ENCODE measurements around the gene PAPPA.

The PAPPA gene

DNA sequence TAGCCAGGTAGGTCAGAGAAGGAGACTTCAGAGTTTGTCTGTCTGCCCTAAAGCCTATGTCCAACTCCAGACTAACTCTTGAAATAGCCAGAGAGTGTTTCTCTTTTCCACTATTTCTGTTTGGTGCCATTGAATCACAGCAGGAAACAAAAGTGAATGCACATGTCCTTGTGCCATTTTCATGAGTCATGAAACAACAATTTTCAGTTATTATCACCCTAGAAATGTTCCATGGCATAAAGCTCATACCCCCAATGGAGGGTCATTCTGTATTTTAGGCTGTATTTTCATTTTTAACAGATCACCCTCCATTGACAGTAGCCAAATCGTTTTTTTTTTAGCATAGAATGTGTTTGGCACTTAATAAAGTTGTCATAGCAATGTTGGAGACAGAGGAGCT lies 124.7 kb downstream of the PAPPA start:
- DNase-seq: no peak

DNA sequence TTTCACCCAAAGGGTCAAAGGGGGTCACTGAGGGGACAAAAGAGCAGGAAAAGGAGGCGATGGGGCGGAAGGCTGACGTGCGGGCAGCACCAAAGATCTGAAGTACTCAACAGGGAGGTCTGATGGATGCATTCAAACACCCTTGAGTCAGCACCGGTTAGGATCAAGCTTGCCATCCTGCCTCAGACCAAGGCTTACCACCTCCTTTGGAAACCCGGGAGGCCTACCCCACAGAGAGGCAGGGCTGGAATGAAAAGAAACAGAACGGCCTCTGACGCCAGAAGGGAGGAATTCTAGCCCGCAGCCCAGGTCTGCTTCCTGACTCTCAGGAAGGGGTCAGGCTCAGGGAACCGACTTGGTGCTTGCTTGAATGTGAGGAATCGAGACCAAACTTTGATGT lies 125.6 kb downstream of the PAPPA start:
- no peak for DNase-seq

DNA sequence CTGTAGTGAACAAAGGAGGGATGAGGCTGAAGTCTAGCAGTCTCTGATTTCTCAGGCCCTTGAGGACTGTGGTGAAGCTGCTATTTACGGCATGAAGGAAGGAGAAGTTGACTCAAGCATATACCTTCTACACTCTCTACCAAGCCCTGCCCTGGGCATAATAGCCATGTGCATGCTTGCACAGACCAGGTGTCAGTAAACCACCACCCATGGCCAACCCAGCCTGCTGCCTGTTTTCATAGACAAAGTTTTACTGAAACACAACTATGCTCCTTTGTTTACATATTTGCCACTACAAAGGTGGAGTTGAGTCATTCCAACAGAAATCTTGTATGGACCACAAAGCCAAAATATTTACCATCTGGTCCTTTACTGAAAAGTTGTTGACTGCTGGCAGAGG lies 126.9 kb downstream of the PAPPA start:
- no peak for DNase-seq

DNA sequence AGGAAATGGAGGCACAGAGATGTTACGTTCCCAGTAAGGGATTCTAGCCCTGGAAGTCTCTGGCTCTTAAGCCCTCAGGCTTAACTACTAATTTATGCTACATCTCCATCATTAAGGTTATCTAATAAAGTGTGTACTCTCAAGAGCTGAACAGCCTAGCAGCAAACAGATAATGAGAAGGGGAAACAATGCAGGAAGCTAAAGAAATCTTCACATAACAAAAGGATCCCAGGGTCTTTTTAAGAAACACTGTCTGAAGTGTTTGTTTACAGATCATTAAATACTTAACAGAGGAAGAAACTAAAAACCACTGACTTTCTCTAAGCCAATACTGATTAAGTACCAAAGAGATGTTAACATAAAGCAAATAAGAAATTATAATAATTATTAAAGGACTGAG lies 129.0 kb downstream of the PAPPA start:
- no peak for DNase-seq

DNA sequence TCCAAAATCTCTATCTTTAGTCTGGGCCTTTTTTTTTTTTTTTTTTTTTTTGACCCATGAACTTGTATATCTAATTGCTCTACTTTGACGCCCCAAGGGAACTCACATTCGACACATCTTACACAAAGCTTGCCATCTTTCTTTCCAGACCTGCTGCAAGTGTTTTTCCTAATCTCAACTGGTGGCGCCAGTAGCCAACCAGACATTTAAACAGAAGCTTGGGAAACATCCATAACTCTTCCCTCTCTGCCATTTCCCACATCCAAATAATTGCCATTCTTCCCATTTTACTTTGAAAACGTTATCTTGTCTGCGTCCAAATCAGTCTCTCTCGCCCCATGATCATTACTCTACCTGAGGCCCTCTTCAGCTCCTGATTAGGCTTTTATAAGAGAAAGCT lies 130.9 kb downstream of the PAPPA start:
- no peak for DNase-seq

DNA sequence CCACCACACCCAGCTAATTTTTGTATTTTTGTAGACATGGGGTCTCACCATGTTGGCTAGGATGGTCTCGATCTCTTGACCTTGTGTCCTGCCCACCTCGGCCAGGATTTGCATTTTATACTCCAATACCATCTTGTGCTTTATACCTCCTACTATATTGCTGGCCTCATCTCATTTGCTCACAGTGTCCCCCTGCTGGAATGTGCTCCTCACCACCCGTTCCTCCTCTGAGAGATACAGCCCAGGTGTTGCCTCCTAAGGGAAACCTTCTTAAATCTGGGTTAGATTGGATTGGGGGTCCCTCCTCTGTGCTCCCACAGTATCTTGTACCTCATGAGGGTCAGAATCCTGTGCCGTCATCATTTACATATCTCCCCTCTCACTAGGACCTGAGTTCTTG lies 131.7 kb downstream of the PAPPA start:
- no peak for DNase-seq

DNA sequence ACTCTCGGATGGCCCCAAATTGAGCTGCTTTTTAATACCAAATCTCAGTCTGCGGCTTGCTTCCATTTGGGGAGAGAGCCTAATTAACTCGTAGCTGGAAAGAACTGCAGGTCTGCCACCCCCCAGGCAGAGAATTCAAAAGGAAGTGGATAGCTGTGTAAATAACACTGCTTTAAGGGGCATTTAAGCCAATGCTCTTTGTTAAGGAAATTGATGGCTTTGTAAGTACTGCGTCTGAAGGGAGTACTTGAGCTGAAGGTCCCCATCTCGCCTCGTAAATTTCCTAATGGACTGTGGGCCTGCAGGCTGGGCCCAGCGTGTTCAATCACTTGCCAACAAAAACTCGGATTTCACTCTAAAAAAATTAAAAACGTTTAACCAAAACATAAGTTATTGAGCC lies 132.7 kb downstream of the PAPPA start:
- DNase-seq: no peak

DNA sequence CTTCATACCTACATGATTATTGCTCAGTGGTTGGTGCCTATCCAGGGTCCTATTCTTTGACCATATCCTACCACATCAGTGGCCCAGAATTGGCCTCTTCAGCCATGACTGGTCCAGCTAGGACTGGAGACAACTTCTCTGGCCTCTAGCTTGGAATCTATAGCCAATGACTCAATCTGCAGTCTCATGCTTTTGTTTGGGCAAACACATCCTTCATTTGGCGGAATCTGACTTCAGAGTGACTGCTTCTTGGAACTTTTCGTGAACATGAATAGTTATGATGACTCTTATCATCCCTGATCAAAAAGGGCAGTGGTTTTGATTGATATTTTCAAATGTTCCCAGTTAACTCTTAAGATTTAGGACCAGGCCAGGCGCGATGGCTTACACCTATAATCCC lies 134.1 kb downstream of the PAPPA start:
- no peak for DNase-seq

DNA sequence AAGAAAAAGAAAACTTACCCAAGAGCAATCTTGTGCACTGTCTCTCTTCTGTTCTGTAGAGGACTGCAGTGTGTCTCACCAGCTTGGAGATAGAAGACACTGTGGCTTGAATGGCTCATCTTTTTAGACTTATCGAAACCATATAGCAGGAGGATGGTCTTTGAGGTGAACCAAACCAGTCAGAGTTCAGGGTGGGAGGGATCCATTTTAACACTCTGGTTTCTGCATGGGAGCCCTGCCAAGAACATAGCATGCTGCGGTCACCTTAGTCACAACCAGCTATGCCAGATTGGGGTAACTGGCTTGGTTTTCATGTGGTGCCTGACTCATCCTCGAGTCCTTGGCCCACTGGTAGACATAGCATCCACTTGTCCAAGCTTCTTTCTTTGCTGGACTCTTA lies 135.1 kb downstream of the PAPPA start:
- DNase-seq: no peak

DNA sequence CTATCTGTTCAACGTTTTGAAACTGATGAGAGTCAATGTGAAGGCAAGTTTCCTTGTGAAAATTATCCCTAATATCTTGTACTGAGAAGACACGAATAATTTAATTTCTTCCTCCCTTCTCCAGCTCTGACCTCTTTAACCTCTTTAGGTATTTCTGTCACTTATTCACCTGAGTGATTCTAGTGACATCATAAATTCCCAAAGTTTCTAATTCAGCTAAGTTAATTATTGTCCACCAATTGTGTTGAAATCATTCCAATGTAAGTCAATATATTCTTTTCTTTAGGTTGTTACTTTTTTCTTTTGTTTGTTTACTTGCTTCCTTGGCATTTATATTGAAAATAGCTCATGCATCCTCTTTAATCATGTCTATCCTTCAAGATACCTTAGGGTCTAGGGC lies 143.8 kb downstream of the PAPPA start:
- DNase-seq: no peak

DNA sequence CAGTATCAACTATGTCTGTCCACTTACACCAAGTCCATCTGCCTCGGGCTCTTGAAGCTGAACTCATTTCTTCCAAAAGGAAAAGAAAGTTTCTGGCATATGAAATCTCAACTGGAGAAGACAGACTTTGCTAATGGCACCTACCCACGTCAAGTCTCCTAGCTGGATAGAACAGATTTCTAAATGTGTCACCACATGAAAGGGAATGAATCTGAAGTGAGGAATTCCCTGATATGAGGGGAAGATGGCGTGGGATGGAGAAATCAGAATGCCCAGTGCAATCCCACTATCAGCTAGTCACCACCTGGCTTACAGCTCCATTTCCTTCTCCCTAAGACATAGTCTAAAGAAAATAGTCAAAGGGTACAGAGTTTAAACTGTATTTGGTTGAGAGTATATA lies 144.7 kb downstream of the PAPPA start:
- DNase-seq: no peak

DNA sequence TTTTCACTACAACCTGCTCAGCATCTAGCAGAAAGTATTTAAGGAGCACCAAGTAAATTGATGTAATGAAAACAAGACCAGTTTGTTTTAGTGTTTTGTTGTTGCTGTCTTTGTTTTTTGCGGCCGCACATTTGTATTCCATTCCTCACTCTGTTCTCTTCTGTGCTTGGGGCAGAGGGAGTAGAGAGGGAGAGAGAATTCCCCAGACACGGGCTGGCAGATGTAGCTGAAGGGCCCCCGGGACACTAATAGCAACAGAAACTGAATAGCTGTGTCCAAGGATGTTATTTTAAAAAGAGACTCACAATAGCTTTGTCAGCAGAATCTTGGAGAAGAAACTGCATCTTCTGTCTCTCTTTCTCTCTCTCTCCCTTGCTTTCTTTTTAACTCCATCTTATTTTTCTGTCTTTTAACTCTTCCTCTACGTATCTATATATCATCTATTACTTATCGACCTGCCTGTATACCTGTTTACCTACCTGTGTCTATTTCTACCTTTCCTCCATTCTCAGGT lies 145.3 kb downstream of the PAPPA start:
- DNase-seq: no peak

DNA sequence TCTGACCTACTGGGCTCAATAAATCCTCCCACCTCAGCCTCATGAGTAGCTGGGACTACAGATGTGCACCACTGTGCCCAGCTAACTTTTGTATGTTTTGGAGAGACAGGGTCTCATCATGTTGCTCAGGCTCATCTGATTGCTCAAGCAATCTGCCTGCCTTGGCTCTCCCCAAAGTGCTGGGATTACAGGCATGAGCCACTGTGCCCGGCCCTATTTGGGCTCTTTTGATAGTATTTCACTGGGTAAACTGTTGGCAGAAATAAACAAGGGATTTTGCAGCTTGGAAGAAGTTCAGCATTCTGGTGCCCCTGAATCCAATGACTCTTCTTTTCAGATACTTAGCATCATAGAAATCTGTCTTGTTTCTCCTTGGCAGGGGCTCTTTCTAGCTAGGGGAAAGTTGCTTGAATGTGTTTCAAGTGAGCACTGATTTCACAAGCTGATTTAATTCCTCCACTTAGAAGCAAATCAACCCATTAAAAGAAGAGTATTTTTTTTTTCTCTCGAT lies 146.8 kb downstream of the PAPPA start:
- DNase-seq: no peak

DNA sequence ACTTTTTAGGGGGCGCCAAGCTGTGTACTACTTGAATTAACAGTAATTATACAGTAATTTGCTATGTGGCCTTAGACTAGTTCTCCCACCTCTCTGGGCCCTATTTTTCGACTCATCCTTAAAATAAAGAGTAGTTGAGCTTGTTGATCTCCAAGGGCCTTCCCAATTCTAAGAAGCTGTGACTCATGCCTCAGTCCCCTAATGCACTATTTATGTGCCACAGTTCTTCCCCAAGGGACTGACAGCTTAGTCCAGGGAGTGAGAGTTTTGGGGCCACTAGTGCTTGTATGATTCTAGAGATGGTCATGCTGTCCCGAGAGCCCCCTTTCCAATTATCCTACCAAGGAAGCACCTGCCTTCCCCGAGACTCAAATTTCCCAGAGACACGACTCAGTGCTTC lies 149.7 kb downstream of the PAPPA start:
- no peak for DNase-seq

DNA sequence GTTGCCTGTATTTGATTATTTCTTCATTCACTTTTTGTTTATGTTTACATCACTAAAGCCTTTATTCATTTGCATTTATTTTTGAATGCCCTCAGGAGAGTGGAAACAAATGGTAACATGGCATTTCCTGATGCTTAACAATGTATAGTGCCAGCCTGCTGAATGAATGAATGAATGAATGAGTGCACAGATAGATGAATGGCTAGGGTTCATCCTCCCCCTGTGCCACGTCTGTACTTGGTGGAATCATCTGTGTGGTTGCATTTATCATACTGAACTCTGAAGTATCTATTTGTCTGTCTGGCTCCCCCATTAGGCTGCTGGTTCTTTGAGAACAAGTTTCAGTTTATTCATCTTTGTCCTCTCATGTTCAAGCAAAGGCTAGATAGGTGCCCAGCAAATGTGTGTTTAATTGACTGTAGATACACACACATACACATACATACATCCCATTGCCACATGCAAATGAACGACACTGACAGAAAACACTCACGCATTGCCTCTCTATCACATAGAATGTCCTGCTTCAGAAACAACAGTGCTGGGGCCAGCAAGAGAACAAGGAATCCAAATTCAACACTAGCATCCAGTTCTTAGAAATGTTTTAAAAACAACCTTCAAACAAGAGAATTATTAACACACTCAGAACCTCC lies 150.4 kb downstream of the PAPPA start:
- no peak for DNase-seq

DNA sequence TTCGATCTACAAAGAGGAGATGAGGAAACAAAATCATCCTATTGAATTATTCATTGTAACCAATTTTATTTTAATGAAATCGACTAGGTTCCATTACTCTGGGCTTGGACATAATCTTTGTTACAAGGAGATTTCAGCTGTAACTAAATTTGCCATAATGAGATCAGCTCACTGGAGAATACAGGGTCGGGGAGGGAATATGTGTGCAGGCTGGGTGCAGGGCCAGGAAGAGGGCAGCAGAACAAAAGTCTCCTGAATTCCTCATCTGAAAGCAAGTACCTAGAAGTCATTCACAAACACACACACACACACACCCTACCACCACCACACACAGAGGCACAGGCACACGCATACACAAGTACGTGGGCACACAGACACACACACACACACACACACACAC lies 151.2 kb downstream of the PAPPA start:
- no peak for DNase-seq

DNA sequence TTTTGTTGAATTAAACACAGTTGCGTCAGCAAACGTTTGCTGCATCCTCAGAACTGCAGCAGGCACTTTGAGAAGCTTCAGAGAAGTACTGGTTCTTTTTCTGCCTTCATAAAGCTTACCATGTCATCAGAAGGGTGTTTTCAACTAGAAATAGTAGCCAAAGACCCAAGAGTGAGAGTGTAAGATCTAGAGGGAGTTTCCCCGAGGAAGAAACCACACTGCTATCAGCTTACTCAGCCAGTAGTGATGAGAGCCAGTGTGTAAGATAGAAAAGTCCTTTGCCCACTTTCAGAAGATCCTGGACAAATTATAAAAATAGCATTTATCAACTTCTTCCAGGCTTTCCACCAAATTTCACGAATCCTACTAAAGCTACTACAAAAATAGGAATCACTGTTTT lies 154.5 kb downstream of the PAPPA start:
- DNase-seq: no peak

DNA sequence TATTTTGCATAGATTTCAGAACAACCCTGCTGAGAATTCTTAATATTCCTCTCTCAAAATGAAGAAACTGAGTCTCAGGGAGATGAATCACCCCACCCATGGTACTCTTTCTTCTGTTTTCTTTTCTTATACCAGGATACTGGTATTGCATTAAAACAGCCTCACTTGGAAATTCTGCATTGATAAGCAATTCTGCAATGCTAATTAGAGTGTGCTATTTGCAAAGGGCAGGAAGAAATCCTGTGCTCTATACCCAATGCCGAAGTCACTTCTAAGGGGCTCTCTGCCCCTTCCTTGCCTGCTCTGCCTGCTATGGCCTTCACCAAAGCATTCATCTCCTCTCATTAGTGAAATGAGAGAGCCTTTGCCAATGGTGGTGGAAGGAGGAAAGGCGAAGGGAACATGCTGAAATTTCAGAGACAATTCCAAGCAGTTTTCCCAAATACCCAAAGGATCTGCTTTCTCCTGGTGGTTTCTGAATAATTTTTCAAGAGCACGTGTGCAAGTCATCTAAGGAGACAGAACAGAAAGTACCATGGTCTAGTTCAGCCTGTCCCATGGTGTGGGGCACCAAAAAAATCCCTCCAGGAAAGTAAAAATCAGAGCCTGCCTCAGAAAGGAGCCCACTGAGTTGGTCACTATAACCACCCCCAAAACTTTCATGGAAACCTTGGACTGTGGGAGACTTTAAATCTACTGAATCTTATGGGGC lies 156.5 kb downstream of the PAPPA start:
- no peak for DNase-seq

DNA sequence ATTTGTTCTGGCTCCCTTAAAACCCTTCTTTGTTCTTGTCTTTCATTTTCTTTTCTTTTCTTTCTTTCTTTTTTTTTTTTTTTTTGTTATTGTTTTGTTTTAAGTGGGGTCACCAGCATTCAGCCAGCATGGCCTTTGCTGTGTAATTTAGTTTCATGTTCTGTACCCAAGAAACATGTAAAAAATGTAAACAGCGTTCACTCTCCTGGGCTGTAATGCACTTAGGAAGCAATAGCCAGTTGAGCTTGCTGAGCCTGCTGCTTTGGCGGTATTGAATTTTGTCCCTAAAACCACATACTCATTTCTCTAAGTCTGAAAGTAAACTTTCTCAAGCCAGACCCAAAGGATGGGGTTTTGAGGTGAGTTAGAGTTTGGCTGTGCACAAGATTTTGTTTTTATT lies 158.6 kb downstream of the PAPPA start:
- no peak for DNase-seq

DNA sequence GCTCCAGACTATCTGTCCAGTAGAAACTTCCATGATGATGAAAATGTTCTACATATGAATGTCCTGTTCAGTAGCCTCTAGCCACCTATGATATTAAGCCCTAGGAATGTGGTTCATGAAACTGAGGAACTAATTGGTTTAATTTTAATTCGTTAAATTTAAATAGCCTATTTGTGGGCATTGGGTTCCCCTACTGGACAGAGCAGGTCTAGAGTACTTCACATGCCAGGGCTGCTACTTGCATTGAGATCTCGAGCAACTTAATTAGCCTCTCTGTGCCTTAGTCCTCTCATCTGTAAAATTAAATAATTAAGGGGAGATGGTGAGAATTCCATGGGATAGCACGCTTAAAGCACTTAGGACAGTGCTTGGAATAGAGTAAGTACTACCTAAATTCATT lies 160.0 kb downstream of the PAPPA start:
- DNase-seq: no peak

DNA sequence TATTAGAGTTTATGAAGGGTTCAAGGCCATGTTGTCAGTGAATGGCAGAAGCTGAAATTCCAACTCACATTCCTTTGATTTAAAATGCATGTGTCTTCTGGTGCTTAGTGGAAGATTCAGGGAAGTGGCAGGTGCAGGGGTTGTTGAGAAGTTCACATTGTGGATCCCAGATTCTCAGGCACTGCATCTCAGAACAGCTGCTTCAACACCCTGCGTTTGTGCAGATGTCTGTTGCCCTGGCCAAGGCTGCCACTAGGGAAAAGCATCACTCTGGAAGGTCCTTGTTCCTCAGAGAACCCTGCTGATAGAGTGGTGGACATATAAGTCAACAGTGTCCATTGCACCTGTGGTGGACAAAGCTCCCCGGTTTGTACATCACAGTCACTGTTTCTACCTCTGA lies 162.7 kb downstream of the PAPPA start:
- DNase-seq: no peak

DNA sequence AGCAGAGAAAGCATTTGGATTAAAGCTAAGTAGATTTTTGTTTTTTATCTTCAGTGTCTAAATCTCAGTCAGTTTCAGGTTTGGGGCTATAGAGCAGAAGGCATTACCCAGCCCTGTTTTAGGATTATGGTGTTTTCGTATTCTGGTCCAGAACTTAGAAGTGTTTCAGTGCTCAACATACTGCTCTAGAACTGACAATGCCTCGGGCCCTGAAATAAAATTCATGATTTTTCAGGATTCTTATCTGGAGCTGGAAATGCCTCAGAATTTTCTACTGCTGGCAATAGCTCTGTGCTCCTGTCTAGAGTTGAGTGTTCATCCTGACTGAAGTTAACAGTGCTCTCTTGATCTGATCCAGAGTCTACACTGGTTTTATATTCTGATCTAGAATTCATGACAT lies 163.9 kb downstream of the PAPPA start:
- DNase-seq: no peak

DNA sequence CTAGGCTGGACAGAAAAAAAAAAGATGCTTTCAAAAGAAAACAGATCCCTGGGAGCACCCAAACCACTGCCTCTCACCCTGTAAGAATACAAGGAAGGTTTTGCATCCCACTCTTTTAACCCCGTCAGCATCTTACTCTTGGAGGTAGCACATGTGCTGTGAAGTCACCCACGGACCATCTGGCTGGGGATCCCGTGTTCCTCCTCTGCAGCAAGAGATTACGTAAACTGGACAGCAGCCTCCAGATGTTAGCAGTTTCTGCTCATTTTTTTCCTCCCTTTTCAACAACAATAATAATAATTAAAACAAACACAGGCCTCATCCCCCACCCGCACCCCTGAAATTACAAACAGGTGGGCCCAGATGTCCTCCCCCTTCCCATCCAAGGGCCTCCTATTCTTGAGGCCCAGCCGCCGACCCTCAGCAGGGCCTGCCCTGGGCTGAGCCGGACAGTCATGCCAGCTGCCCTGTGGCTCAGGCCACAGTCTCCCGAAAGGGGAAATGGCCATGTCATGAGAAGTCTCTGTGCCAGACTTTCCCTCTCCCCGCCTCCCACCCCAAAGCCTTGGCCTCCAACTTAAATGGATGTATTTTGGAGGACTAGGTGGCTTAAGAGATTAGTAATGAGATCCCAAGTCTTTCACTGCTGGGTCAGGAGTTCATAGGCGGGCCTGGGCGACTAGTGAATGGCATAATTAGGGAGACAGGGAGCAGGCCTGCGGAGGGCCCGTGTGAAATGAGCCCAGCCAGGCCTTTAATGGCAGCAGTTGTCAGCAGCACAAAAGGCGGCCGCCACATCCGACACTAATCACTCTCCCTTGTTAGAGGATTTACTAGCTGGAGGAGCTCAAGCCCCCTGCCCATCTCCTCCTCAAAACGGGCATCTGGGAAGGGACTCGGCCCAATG lies 165.1 kb downstream of the PAPPA start:
- DNase-seq: no peak

DNA sequence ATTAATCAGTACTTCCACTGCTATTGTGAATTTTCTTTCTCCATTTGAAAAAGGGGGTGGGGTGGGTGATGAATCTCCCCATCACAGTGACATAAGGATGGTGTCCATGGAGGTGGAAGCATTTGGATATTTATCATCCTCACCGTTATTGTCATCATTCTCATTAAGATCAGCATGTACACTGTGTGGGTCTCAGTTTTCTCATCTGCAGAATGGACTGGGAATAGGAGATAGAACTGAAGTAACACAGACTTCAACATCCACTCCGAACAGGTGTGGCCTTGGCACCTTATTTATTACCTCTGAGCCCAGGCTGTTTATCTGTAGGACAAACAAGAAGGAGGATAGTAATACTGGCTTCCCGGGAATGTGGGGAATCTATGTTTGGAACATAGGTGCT lies 165.9 kb downstream of the PAPPA start:
- DNase-seq: no peak

Data from stimulated activated CD4-positive, alpha-beta T cell treated with anti-CD3 and anti-CD28 coated beads, Interleukin-4, amount 100 ng/mL, for 24 hours (primary cell).